Neural cell (in vitro differentiated cells): Measurements from ENCODE around the gene RTP4. TPM values are rescaled to one million over a fixed set of nuclear protein-coding genes. Genes with fewer than 3 reads are reported as not detected.

ENCODE experiments used
- H2AFZ ChIP-seq: fragments of 200-600, 300-800 bp; sonication (generic), shearing (Covaris generic); 2 replicates; pipeline ENCODE4 v1.6.0; 2014; ENCODE audit warnings: low read depth, mild to moderate bottlenecking, antibody characterized with exemption, low read length, moderate library complexity
- H3F3A ChIP-seq: fragments of 200-600 bp; shearing (Covaris generic); 2 replicates; pipeline ENCODE4 v1.6.1; 2016; ENCODE audit warnings: mild to moderate bottlenecking, moderate library complexity, mixed read lengths, antibody characterized with exemption, low read length; ENCODE audit not compliant: insufficient read depth, poor library complexity, severe bottlenecking
- H3K27ac ChIP-seq: fragments of 200-600, 300-800 bp; sonication (generic), shearing (Covaris generic); 2 replicates; pipeline ENCODE4 v1.5.1; 2014; ENCODE audit warnings: mild to moderate bottlenecking, low read length, moderate library complexity
- H3K27me3 ChIP-seq: fragments of 300-800, 200-600 bp; sonication (generic), shearing (Covaris generic); 2 replicates; pipeline ENCODE4 v1.6.0; 2014; ENCODE audit warnings: mild to moderate bottlenecking, low read depth, low read length, moderate library complexity; ENCODE audit not compliant: insufficient read depth
- H3K36me3 ChIP-seq: fragments of 300-800, 200-600 bp; sonication (generic), shearing (Covaris generic); 2 replicates; pipeline ENCODE4 v1.5.1; 2014; ENCODE audit warnings: mild to moderate bottlenecking, antibody characterized with exemption, low read length, moderate library complexity; ENCODE audit not compliant: insufficient read depth
- H3K4me2 ChIP-seq: fragments of 300-800, 200-600 bp; sonication (generic), shearing (Covaris generic); 2 replicates; pipeline ENCODE4 v1.6.0; 2014; ENCODE audit warnings: mild to moderate bottlenecking, low read length
- H3K4me3 ChIP-seq: fragments of 300-800, 200-600 bp; sonication (generic), shearing (Covaris generic); 2 replicates; pipeline ENCODE4 v1.5.1; 2014; ENCODE audit warnings: mild to moderate bottlenecking, low read length, moderate library complexity
- H3K79me2 ChIP-seq: fragments of 200-600 bp; shearing (Covaris generic); replicated peaks from 2 replicates; pipeline ENCODE4 v1.6.0; 2014; ENCODE audit warnings: mild to moderate bottlenecking, low read length, moderate library complexity; ENCODE audit not compliant: insufficient read depth
- H3K9ac ChIP-seq: fragments of 300-800, 200-600 bp; sonication (generic), shearing (Covaris generic); 2 replicates; pipeline ENCODE4 v1.6.1; 2016; ENCODE audit warnings: mild to moderate bottlenecking, low read length, mixed read lengths
- H3K9me2 ChIP-seq: fragments of 200-600 bp; shearing (Covaris generic); 2 replicates; pipeline ENCODE4 v1.6.1; 2016; ENCODE audit warnings: mild to moderate bottlenecking, low read length, mixed read lengths; ENCODE audit not compliant: insufficient read depth
- H3K9me3 ChIP-seq: fragments of 200-600, 300-800 bp; sonication (generic), shearing (Covaris generic); 2 replicates; pipeline ENCODE4 v1.6.1; 2016; ENCODE audit warnings: mild to moderate bottlenecking, mixed run types, low read length, moderate library complexity, mixed read lengths
- H4K20me1 ChIP-seq: fragments of 200-600 bp; shearing (Covaris generic); 2 replicates; pipeline ENCODE4 v1.6.1; 2016; ENCODE audit warnings: mild to moderate bottlenecking, mixed run types; ENCODE audit not compliant: insufficient read depth
- CTCF ChIP-seq: fragments of 450-650 bp; IDR thresholded peaks from 2 replicates; pipeline ENCODE4 v1.5.1; 2014; ENCODE audit warnings: antibody characterized with exemption, mild to moderate bottlenecking, moderate library complexity; ENCODE audit not compliant: poor library complexity, severe bottlenecking
- EP300 ChIP-seq: fragments of 450-650 bp; conservative IDR thresholded peaks from 2 replicates; pipeline ENCODE4 v1.6.1; 2014; ENCODE audit warnings: antibody characterized with exemption, mild to moderate bottlenecking, moderate library complexity; ENCODE audit not compliant: poor library complexity, severe bottlenecking
- EZH2 ChIP-seq: fragments of 200-600, 300-800 bp; shearing (Covaris generic), sonication (generic); IDR thresholded peaks from 2 replicates; pipeline ENCODE4 v1.6.1; 2014; ENCODE audit warnings: antibody characterized with exemption, low read length, borderline replicate concordance, mild to moderate bottlenecking; ENCODE audit not compliant: insufficient read depth, poor library complexity, severe bottlenecking
- MXI1 ChIP-seq: fragments of 450-650 bp; conservative IDR thresholded peaks from 2 replicates; pipeline ENCODE4 v1.6.1; 2014; ENCODE audit warnings: antibody characterized with exemption, mild to moderate bottlenecking; ENCODE audit not compliant: poor library complexity, severe bottlenecking
- POLR2AphosphoS5 ChIP-seq: IDR thresholded peaks from 2 replicates; pipeline ENCODE4 v1.6.1; 2012
- RAD21 ChIP-seq: fragments of 450-650 bp; conservative IDR thresholded peaks from 2 replicates; pipeline ENCODE4 v1.6.1; 2014; ENCODE audit warnings: antibody characterized with exemption, mild to moderate bottlenecking, moderate library complexity
- REST ChIP-seq: IDR thresholded peaks from 2 replicates; pipeline ENCODE4 v1.6.1; 2012; ENCODE audit warnings: borderline replicate concordance
- SMC3 ChIP-seq: fragments of 450-650 bp; conservative IDR thresholded peaks from 2 replicates; pipeline ENCODE4 v1.6.1; 2014; ENCODE audit warnings: antibody characterized with exemption, mild to moderate bottlenecking, moderate library complexity; ENCODE audit not compliant: poor library complexity
- TAF1 ChIP-seq: IDR thresholded peaks from 2 replicates; pipeline ENCODE4 v1.6.1; 2012; ENCODE audit warnings: low read depth
- polyA plus RNA-seq: library from polyadenylated mRNA; depleted of rRNA; stranded (reverse); fragments of >200 nt; gene quantifications from 2 replicates; pipeline ENCODE4 v1.2.3, GENCODE V29; 2014

RTP4 gene
- polyA plus RNA-seq, 1 donor from 2014 or later = not detected

GRCh38 chr3:187359798-187360486 lies 8.2 kb upstream of the RTP4 start:
- no peaks in the 10 kb centered on the region for H3K9me3 ChIP-seq
- TF ChIP-seq SMC3 = no peak
- no peak for TF ChIP-seq REST
- TF ChIP-seq TAF1 = no peak
- TF ChIP-seq CTCF = no peak
- TF ChIP-seq POLR2AphosphoS5 = no peak
- TF ChIP-seq RAD21 = no peak
- H2AFZ ChIP-seq = no peak overlapping the region
- no peaks in the 10 kb centered on the region for H4K20me1 ChIP-seq
- H3K9ac ChIP-seq = no peak overlapping the region
- no peak overlapping the region for H3K4me3 ChIP-seq
- H3F3A ChIP-seq = no peaks in the 10 kb centered on the region
- no peaks in the 10 kb centered on the region for H3K36me3 ChIP-seq
- no peaks in the 10 kb centered on the region for H3K79me2 ChIP-seq
- H3K27ac ChIP-seq = no peak overlapping the region
- H3K4me2 ChIP-seq = no peak overlapping the region
- no peaks in the 10 kb centered on the region for H3K27me3 ChIP-seq
- no peaks in the 10 kb centered on the region for H3K9me2 ChIP-seq

- Histone ChIP-seq H3K9me3 (no peaks in the 10 kb centered on the region), H3F3A (no peaks in the 10 kb centered on the region), H3K27me3 (no peaks in the 10 kb centered on the region), H4K20me1 (no peaks in the 10 kb centered on the region), H3K27ac (no peak overlapping the region), H3K4me2 (no peak overlapping the region), H3K4me3 (no peak overlapping the region), H2AFZ (no peak overlapping the region), H3K79me2 (no peaks in the 10 kb centered on the region), H3K9ac (no peak overlapping the region), H3K9me2 (no peaks in the 10 kb centered on the region), H3K36me3 (no peaks in the 10 kb centered on the region)
- TF ChIP-seq EZH2 (no peak), TAF1 (no peak)
These were observed 7.6 kb upstream of the RTP4 start for GRCh38 chr3:187360596-187360995.

DNA sequence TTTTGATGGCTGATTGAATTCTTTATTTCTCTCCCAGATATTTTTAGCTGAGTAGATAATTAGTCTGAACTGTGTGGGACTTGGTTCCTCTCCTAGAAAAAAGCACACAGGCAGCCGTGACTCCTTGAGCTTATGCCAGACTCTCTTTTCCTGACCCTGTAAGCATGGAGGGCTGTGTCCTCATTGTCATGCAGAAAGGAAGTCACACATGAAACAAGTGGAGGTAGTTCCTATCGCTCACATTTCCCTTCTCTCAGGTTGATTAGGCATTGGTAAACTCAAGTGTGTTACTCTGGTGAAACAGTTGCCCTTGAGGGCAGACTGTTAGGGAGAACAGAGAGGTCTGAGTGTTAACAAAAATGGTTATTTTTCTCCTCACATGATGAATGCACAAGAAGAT lies 6.3 kb upstream of the RTP4 start:
- TF ChIP-seq CTCF = no peak
- TF ChIP-seq EZH2 = no peak
- no peak for TF ChIP-seq EP300
- no peak for TF ChIP-seq TAF1
- TF ChIP-seq MXI1 = no peak
- TF ChIP-seq REST = no peak
- no peak for TF ChIP-seq POLR2AphosphoS5
- TF ChIP-seq RAD21 = no peak
- no peak for TF ChIP-seq SMC3
- Histone ChIP-seq H4K20me1 (no peaks in the 10 kb centered on the region), H3K9me3 (no peaks in the 10 kb centered on the region), H2AFZ (no peak overlapping the region), H3F3A (no peaks in the 10 kb centered on the region), H3K79me2 (no peaks in the 10 kb centered on the region), H3K4me3 (no peak overlapping the region), H3K27me3 (no peaks in the 10 kb centered on the region), H3K27ac (no peak overlapping the region), H3K9me2 (no peaks in the 10 kb centered on the region), H3K36me3 (no peaks in the 10 kb centered on the region), H3K4me2 (no peak overlapping the region), H3K9ac (no peak overlapping the region)
